NCI-H2107 treated with DMSO at 0.1 percent for 48 hours (cell line): ENCODE results near the gene PRMT9.

Source experiments
- DNase-seq: peaks from one replicate; lab custom pipeline; 2025; ENCODE audit not compliant: unreplicated experiment; lab: John Stamatoyannopoulos, UW

Gene PRMT9

DNA sequence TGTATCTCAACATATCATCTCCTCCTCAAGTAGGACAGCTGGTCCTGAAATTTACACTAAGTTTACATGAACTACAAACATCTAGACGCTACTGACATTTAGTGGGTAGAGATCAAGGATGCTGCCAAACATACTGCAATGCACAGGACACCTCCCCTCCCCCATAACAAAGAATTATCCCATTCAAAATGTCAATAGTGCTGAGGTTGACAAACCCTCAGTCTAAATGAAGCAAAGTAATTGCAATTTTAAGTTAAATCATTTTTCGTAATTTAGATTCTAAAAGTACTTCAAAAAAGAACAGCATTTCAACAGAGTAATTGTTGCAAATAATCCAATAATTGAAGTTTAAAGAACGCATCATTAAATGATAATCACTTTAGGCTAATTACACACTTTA, 1.2 kb downstream of the PRMT9 start:
- no peak for DNase-seq

DNA sequence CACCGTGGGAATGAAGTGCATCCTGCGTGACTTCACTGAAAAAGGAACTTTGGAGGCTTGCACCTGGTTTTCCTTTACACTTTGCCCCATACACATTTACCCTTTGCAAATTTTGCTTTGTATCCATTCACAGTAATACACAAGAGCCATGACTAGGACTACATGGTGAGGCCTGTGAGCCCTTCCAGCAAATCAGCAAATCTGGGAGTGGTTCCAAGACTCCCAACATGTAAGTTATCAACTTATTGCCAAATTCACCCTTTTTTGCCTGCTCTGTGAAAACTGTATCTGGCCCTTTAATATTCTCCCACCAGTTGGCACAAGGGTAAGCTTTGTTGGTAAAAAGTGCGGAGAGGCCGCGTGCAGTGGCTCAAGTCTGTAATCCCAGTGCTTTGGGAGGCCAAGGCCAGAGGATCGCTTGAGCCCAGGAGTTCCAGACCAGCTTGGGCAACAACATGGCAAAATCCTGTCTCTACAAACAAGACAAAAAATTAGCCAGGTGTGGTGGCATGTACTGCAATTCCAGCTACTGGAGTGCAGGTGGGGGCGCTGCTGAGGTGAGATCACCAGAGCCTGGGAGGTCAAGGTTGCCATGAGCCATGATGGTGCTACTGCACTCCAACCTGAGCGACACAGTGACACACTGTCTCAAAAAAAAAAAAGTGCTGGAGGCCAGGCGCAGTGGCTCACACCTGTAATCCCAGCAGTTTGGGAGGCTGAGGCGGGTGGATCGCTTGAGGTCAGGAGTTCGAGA, 5.0 kb downstream of the PRMT9 start:
- no peak for DNase-seq

DNA sequence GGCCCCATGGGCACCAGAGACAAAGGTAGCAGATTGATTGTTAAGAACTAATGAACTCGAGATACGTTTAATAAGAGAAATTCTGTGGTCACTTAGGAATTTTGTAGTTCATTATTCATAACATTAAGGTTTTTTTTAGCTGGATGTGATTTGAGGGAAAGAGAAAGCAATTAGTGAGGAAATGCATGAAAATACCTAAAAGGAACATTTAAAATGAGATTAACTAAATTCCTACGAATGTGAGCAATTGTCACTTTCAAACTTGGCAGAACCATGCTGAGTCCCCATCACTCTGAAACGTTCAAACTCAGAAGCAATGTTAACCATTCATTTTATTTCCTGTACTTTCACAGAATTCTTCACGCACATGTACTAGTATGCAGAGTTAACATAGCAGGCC, 5.9 kb downstream of the PRMT9 start:
- DNase-seq = no peak

DNA sequence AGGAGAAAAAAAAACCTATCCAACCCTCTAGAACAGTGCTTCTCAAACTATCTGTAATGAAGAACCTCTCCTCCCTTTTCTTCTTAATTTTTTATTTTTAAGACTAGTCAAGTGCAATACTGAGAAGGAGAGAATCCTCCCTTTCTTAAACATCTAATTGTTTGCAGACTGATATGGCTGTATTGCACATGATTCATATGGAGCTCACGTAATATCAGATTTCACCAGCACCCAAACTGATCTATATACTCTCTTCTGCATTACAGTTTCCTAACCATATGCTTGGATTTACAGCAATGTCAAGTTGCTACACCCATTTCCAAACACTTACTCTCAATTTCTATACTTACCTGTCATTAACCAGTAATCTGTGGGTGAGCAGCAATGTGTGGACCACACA, 9.5 kb downstream of the PRMT9 start:
- DNase-seq = no peak

DNA sequence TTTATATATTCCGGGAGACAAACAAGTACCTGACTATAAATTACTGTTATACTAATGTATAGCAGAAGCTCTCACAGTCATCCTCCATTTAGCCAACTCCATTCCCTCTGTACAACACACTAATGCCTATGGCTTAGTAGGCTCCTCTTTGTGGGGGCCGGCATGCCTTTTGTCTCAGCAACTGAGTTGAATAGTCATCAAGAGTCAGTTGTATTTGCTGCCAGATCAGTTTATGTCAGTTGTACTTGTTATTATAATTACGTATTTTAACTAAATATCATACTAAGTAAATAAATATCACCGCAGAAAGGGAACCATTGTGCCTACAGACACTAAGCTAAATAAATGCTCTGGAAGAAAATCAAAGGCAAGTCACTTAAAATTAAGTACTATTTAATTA, 9.9 kb downstream of the PRMT9 start:
- DNase-seq = no peak

DNA sequence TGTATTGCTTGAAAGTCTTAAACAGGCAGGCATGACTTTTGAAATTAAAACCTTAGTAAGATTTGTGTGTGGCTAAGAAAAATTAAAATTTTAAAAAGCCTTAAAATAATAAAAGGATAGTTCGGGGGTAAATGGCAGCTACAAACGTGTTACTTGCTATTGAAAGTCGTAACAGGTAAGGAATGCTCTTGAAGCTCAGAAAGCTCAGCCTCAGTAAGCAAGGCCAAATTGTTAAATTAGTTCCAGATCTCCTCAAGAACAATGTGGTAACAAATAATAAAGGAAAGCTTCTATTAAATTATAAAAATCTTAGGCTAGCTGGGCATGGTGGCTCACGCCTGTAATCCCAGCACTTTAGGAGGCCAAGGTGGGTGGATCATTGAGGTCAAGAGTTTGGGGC, 25.5 kb downstream of the PRMT9 start:
- no peak for DNase-seq

DNA sequence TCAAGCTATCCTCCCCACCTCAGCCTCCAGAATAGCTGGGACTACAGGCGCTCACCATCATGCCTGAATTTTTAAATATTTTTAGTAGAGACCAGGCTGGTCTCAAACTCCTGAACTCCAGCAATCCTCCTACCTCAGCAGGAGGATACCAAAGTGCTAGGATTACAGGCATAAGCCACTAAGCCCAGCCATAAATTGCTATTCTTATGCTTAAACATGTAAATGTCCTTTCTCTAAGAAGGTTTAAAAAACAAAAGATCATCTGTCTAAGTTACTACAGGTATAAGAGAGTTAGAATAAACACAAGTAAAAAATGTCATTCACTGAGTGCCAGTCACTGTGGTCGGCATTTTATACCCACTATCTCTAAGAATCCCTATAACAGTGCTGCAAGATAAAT, 28.3 kb downstream of the PRMT9 start:
- DNase-seq = no peak

DNA sequence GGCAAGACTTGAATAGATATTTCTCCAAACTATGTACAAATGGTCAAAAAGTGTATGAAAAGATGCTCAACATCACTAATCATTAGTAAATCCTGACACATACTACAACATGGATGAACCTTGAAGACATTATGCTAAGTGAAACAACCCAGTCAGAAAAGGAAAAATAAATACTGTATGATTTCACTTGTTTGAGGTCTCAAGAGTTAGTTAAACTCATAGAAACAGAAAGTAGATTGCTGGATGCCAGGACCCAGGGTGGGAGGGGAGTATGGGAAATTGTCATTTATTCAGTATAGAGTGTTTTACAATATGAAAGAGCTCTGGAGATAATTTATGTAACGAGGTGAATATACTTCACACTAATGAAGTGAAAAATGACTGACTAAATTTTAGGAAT, 32.4 kb downstream of the PRMT9 start:
- DNase-seq = no peak

DNA sequence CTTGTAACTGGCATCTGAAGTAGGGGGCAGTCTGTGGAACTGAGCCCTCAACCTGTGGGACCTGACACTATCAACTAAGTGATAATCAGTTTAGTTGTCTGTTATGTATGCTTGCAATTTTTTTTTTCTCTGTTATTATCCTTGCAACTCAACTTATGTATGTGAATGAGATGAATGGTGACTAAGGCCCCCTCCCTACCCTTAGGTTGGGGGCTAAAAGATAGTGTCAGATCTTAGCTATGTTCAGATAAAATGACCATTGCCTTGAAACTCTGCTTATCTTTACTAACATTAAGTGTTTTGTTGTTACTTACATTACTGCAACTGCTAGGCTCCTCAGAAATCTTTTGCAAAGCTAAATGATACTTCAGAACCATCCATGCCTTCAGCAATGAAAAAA, 35.3 kb downstream of the PRMT9 start:
- no peak for DNase-seq

DNA sequence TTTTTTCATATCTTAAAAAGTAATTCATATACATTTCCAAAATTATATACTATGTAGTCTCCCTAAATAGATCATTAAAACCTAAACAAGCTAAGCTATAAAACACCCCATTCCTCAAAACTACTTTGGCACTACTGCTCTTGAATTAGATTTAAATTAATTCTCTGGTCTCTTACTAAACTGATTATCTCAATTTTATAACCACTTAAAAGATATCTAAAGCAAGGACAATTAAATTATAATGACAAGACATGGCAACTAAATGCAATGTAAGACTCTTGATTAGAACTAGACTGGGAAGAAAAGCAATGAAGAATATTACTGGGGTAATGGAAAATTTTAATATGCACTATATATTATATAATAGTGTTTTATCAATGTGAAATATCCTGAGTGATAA, 38.9 kb downstream of the PRMT9 start:
- no peak for DNase-seq

DNA sequence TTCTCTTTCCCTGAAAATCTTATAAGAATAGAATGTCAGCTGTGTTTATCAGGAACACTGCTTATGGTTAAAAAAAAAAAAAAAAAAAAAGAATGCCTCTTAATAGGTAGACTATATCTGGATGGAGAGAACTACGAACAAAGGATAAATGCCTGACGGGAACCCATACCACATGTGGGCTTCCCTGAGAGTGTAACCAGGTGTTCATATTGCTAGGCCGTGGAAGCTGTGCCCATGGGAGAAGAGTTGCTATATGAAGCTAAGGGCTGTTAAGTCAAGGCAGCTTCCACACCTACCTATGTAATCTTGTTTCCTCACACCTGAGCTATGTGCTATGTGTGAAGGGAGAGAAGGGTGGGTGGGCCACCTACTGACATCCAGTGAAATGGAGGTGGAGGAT, 39.5 kb downstream of the PRMT9 start:
- DNase-seq = peak; percentile 5

DNA sequence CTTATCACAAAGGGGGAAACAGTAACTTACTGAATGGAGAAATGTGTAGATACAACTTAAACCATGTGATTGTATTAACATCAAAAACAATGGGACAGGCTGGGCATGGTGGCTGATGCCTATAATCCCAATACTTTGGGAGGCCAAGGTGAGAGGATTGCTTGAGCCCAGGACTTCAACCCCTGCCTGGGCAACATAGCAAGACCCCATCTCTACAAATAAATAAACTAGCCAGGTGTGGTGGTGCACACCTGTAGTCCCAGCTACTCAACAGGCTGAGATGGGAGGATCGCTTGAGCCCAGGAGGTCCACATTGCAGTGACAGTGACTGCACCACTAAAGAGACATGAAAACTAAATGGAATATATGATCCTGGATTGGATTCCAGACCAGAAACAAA, 40.3 kb downstream of the PRMT9 start:
- DNase-seq = no peak

DNA sequence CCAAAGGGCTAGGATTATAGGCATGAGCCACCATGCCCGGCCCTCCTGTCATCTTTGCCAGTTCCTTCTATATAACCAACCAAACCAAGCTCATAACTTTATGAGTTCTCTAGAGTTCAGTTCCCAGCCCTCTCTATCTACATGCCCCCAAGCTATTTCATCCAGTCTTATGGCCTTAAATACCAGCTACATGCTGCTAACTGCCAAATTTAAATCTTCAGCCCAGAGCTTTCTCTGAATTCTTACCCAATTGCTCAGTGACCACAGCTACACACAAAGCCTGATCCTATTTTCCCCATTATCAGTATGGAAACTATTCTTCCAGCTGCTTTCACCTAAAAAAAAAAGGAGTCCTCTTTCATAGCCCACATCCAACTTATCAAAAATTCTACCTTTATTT, 43.6 kb downstream of the PRMT9 start:
- DNase-seq = no peak

DNA sequence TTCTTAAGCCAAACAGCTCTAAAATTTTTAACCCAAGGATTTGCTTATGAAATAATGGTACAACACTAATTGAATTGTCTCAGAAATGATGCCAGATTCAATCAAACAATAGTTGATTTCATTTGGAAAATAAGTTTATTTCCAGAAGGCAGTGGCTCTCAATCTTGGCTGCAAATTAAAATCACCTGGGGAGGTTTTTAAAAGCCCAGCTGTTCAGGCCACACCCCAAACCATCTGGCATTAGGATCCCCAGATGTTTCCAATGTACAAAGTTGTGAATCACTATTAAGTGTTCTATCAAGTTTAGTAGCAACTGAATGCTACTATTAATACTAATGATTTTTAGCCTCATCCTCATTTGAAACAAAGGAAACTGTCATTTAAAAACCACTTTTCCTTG, 44.6 kb downstream of the PRMT9 start:
- DNase-seq = no peak

DNA sequence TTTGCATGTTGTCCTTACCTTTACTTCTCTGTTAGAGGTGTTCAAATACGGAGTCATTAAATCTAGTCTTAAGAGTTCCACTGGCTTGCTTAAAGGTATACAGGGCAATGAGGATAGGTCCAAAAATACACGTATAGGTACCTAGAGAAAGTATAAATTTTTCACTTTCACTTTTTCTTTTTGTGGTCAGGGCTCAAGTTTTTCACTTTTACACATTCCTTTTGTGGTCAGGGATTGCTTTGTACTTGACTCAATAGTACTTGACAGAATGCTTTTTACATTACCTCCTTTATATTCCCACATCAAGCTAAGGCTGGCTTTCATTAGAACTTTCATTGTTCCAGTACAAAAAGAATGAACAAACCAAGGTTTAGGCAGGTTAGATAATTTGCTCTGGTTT, 45.0 kb downstream of the PRMT9 start:
- DNase-seq = no peak

DNA sequence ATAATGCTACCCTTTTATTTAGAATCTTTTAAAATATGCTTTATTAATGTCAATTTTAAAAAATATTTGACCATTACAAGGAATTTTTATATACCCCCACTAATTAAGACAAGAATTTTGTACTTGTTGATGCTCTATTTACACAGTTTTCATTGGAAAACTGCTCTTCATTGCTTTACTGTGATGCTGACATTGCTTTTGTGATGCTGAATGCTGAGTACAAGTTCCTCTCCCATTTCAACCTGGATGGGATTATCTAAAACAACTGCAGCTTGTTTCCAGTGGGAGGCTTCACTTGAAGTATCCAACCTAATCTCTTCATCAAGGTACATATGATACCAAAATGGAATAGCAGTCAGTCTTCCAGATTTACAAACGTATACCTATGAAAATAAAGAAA, 45.6 kb downstream of the PRMT9 start:
- no peak for DNase-seq

DNA sequence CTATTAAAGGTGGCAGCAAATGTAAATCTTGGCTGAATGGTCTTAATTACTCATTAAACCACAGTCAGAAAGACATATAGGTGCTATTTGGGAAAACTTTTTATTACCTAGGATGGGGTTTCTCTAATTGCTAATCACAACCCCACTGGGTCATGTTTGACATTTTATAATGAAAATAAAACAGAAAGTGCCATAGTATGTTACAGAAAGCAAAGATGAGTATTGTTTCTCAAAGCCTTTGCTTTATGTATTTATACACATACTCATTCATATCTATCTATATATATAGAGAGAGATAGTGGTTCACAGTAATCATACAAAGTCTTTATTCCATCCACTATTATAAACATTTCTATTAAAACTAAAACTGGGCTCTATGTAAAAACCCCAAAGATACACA, 48.6 kb downstream of the PRMT9 start:
- no peak for DNase-seq

DNA sequence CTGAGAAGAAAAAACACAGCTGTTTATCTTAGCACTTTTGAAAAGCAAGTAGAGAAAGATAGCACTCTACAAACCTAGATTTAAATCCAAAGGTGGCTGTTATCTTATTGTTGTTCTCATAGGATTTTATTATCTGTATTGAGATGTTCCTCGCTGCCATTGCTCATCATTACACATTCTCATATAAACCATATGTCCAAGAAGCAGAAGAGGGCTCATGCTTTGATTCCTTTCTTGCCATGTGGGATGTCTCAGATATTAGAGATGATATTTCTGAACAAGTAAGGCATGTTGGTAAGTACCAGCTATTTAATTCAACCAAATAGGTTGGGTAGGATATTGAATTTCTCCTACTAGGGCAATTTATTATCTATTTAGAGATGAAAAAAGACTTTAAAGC, 50.3 kb downstream of the PRMT9 start:
- no peak for DNase-seq

DNA sequence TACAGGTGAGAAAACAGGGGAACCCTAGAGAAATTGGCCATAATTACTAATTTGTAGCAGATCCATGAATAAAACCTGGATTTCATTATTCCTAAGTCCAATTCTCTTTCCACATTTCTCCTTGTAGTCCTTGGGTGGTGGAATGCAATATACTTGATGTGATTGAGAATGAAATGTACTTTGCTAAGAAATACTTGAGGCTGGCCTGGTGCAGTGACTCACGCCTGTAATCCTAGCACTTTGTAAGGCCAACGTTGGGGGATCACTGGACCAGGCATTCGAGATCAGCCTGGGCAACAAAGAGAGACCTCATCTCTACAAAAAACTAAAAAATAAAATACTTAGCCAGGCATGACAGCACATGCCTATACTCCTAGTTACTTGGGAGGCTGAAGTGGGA, 50.9 kb downstream of the PRMT9 start:
- DNase-seq = no peak

DNA sequence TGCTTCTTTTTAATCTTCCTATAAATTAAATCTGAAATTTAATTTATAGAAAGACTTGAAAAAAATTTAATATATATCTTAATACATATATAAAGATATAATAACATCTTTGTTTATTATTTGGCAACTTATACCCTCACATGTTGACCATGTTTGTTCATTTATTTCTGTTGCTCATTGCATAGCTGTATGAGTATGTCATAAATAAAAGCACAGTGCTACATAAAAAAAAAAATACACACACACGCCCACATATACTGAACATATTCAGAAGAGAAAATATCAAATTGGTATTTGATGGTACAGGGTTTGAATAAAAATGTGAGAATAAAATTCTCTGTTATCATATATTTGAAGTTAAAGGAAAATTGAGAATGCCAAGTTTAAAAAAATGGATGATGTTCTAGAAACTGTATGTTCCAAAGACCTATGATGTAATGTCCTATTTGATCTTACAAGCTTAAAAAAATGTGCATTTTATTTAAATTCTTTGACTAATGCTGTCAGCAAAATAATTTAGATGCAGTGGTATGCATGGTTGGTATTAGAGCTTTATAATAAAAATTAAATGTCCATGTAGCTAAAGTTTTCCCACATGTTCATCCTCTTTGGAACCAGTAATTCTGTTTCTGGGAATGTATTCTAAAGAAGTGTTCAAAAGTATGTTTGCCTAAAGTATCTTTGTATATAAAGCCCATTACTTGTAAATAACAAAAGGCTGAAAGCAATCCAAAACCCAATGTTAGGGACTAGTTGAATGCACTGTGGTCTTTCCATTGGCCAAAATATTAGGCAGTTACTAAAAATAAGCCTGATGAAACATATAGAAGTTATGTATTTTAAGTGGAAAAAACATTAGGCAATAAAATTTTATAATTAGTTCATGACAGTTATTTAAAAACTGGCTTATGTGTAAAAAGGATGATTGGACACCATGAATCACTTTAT, 53.9 kb downstream of the PRMT9 start:
- no peak for DNase-seq

DNA sequence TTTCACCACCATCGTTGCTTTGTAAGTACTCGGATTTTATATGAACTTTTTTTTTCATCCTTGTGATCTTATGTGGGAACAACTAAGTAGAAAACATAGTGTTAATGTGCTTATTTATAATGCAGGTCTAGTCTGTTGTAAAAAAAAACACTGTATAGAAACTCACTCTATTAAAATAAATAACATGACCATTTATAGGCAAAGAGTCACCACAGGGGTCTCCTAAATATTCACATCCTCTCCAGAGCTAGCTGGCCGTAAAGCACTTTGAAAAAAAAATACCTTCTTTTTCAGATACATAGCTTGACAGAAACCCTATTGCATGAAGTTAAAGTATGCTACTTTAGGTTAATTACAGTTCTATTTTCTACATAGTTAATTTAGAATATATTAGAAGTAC, 55.5 kb downstream of the PRMT9 start:
- DNase-seq = no peak

DNA sequence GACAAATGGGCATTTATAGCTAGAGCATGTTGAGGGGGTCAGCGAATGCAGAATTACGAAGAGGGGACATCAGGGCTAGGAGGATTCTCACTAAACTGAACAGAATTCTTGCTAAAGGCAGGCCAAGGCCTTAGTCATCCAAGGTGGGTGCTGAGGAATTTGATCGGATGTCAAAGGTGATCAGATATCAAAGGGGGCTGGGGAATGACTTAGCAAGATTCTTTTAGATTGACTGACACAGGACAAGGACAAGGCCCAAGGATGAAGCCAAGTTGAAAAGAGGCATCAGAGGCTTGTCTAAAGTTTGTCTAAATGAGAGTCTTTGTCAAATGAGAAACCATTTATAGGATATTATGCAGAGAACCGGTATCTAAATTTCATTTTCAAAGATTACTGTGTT, 57.1 kb downstream of the PRMT9 start:
- no peak for DNase-seq
